ENCODE results near the gene CEP104. TPM values are rescaled to one million over a fixed set of nuclear protein-coding genes. Genes with fewer than 3 reads are reported as not detected.
A peak's percentile ranks its signal among the peaks of the same experiment; 100 is the strongest.

Gene CEP104
- polyA plus RNA-seq, 3 donors: 8.3 to 25.1 (median 13.0) TPM

DNA sequence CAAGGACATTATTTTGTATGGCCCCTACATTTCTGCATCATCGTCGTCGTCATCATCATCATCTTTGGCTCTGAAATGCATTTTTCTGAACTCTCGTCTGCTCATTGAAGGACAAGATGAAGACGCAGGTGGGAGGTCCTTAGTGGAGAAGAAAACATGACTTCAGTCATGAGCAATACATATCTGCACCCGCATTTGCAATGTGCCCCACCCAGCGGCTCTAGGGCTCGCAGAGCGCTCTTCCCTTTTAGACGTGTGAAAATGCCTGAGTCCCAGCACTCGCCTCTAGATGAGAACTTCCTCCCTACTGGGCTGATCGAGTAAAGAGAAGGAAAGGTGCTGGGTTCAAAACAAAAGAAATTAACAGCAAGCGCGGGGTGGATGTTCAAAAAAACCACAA lies 32.9 kb upstream of the CEP104 start:
- H2AFZ ChIP-seq (ENCODE audit: insufficient read depth, low read depth, low read length, poor library complexity, severe bottlenecking): no peak overlapping the region
- peaks cover 6% of the 10 kb centered on the region for H4K20me1 ChIP-seq (ENCODE audit: insufficient read depth, low read length)
- TF ChIP-seq, protein P1, sequence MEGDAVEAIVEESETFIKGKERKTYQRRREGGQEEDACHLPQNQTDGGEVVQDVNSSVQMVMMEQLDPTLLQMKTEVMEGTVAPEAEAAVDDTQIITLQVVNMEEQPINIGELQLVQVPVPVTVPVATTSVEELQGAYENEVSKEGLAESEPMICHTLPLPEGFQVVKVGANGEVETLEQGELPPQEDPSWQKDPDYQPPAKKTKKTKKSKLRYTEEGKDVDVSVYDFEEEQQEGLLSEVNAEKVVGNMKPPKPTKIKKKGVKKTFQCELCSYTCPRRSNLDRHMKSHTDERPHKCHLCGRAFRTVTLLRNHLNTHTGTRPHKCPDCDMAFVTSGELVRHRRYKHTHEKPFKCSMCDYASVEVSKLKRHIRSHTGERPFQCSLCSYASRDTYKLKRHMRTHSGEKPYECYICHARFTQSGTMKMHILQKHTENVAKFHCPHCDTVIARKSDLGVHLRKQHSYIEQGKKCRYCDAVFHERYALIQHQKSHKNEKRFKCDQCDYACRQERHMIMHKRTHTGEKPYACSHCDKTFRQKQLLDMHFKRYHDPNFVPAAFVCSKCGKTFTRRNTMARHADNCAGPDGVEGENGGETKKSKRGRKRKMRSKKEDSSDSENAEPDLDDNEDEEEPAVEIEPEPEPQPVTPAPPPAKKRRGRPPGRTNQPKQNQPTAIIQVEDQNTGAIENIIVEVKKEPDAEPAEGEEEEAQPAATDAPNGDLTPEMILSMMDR (IDR thresholded peaks at IDR 0.05): no peak
- no peaks in the 10 kb centered on the region for H3K27me3 ChIP-seq (ENCODE audit: control insufficient read depth in 2 of 2, insufficient read depth in 2 of 2, low read length in 2 of 2)
- Mint-ChIP-seq H3K4me3 (peak overlapping the region; percentile 59 to 80), H3K4me1 (peaks cover 26% of the 10 kb centered on the region), H3K27me3 (ENCODE audit: low read depth in 3 of 3) (peaks cover 0 to 2% (median 0%) of the 10 kb centered on the region in 3 donors), H3K36me3 (peaks cover 46 to 64% of the 10 kb centered on the region in 2 donors), H3K27ac (peak overlapping the region; percentile 70 to 94 (median 89)), H3K9me3 (peaks cover 0 to 3% (median 0%) of the 10 kb centered on the region in 7 donors)
- intact Hi-C loops (cut with micrococcal nuclease): loop anchor here in 1 of 2 donors (10.0 kb wide), 1 partner anchor 235 kb away; the partner anchor contains the start of genes TP73 and WRAP73
- no peak overlapping the region for H3K9ac ChIP-seq (ENCODE audit: insufficient read depth, low read length, poor library complexity, severe bottlenecking)
- H3K4me1 ChIP-seq (ENCODE audit: control insufficient read depth in 1 of 2, insufficient read depth in 2 of 2, low read length in 2 of 2): peaks cover 31 to 38% of the 10 kb centered on the region in 2 donors
- peaks cover 35 to 56% of the 10 kb centered on the region in 2 donors for H3K36me3 ChIP-seq (replicated peaks in 1 of 2; ENCODE audit: control insufficient read depth in 1 of 2, insufficient read depth in 2 of 2, low read length in 2 of 2)
- DNase-seq: peak; percentile 21 to 31 (median 30)
- 92% methylated on average over 2 of the region's 14 CpGs for WGBS (ENCODE audit: insufficient coverage)
- H3K4me2 ChIP-seq (replicated peaks; ENCODE audit: extremely low read depth, low read length, poor library complexity, severe bottlenecking): peak overlapping the region; percentile 73
- peak overlapping the region in 1 of 3 experiments; percentile 62 for H3K4me3 ChIP-seq (replicated peaks in 1 of 3; ENCODE audit: low read depth in 2 of 3, low read length in 3 of 3)
- H3K79me2 ChIP-seq (ENCODE audit: insufficient read depth, low read length): peaks cover 21% of the 10 kb centered on the region
- peak overlapping the region; percentile 63 to 81 for H3K27ac ChIP-seq (ENCODE audit: low read depth in 1 of 2, low read length in 2 of 2)
- no peaks in the 10 kb centered on the region for H3K9me3 ChIP-seq (replicated peaks in 1 of 2; ENCODE audit: control insufficient read depth in 1 of 2, insufficient read depth in 1 of 2, low read length in 2 of 2)

DNA sequence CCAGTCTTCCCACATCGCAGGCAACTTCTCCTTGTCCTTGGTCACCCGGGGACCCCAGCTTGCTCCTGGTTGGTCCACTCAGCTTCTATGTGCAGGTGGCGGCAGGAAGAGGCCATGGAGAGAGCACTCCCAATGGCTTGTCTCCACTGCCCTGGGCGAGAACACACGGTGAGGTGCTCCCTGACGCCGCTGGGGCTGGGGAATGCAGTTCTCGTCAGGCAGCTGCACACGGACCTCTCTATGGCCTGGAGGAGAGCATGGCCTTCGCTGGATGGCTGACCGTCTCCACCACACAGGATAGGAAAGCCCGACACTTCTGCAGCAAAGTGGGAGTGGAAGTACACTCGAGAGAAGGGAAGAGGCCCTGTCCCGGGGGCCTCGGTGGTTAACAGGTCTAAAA lies 31.3 kb upstream of the CEP104 start:
- H3K36me3 ChIP-seq (replicated peaks in 1 of 2; ENCODE audit: control insufficient read depth in 1 of 2, insufficient read depth in 2 of 2, low read length in 2 of 2): peaks cover 38 to 67% of the 10 kb centered on the region in 2 donors
- peaks cover 57 to 73% of the 10 kb centered on the region in 2 donors for H3K36me3 Mint-ChIP-seq

More for the DNA sequence above, 31.3 kb upstream of the CEP104 start:
- Histone ChIP-seq H3K4me1 (ENCODE audit: control insufficient read depth in 1 of 2, insufficient read depth in 2 of 2, low read length in 2 of 2) (peaks cover 28 to 33% of the 10 kb centered on the region in 2 donors), H3K9ac (ENCODE audit: insufficient read depth, low read length, poor library complexity, severe bottlenecking) (no peak overlapping the region), H3K4me3 (replicated peaks in 1 of 3; ENCODE audit: low read depth in 2 of 3, low read length in 3 of 3) (no peak overlapping the region), H3K27ac (ENCODE audit: low read depth in 1 of 2, low read length in 2 of 2) (no peak overlapping the region), H3K27me3 (ENCODE audit: control insufficient read depth in 2 of 2, insufficient read depth in 2 of 2, low read length in 2 of 2) (no peaks in the 10 kb centered on the region), H3K9me3 (replicated peaks in 1 of 2; ENCODE audit: control insufficient read depth in 1 of 2, insufficient read depth in 1 of 2, low read length in 2 of 2) (no peaks in the 10 kb centered on the region), H3K79me2 (ENCODE audit: insufficient read depth, low read length) (peaks cover 7% of the 10 kb centered on the region), H4K20me1 (ENCODE audit: insufficient read depth, low read length) (no peaks in the 10 kb centered on the region), H3K4me2 (replicated peaks; ENCODE audit: extremely low read depth, low read length, poor library complexity, severe bottlenecking) (no peak overlapping the region), H2AFZ (ENCODE audit: insufficient read depth, low read depth, low read length, poor library complexity, severe bottlenecking) (no peak overlapping the region)
- no peak overlapping the region for H3K27ac Mint-ChIP-seq
- 87% methylated on average over 15 of the region's 15 CpGs for WGBS (ENCODE audit: insufficient coverage)
- TF ChIP-seq, protein P1 (IDR thresholded peaks at IDR 0.05): no peak
- DNase-seq: no peak
- H3K9me3 Mint-ChIP-seq: no peaks in the 10 kb centered on the region
- H3K27me3 Mint-ChIP-seq (ENCODE audit: low read depth in 3 of 3): peaks cover 0 to 2% (median 0%) of the 10 kb centered on the region in 3 donors
- intact Hi-C loops (cut with micrococcal nuclease): no loop called here
- peaks cover 25% of the 10 kb centered on the region for H3K4me1 Mint-ChIP-seq
- no peak overlapping the region for H3K4me3 Mint-ChIP-seq
